ENCODE measurements around the gene PLSCR4. TPM values are rescaled to one million over a fixed set of nuclear protein-coding genes. Genes with fewer than 3 reads are reported as not detected.

The PLSCR4 gene
- total and polyA plus RNA-seq, 2 of the 4 experiments (the other 2 are of a cell fraction) = 3.8 to 4.4 TPM

- TF ChIP-seq RFX5 (IDR thresholded peaks at IDR 0.05; ENCODE audit: low read depth, low read length) (no peak), BHLHE40 (IDR thresholded peaks at IDR 0.05; ENCODE audit: low read depth, low read length) (no peak), ELK1 (IDR thresholded peaks at IDR 0.05; ENCODE audit: borderline replicate concordance, low read depth, low read length) (no peak)
- Histone ChIP-seq H3K14ac (replicated peaks; ENCODE audit: low read depth, low read length) (no peak overlapping the region), H2AFZ (replicated peaks; ENCODE audit: low read length, poor library complexity) (no peak overlapping the region), H4K5ac (ENCODE audit: low read depth, low read length) (no peak overlapping the region), H3K18ac (ENCODE audit: low read depth, low read length) (no peak overlapping the region), H2BK15ac (ENCODE audit: low read depth, low read length) (no peak overlapping the region), H2BK20ac (ENCODE audit: low read depth, low read length) (no peak overlapping the region), H3K23ac (ENCODE audit: low read depth, low read length) (no peak overlapping the region), H4K20me1 (ENCODE audit: insufficient read depth, low read length) (peaks cover 57% of the 10 kb centered on the region), H3K27me3 (ENCODE audit: control insufficient read depth, insufficient read depth, low read length) (no peaks in the 10 kb centered on the region), H3K4me2 (ENCODE audit: low read depth, low read length) (no peak overlapping the region), H3K79me1 (ENCODE audit: low read depth in 1 of 2, low read length in 2 of 2) (peaks cover 11 to 46% of the 10 kb centered on the region in 2 experiments), H3K9me1 (ENCODE audit: insufficient read depth, low read length) (peaks cover 7% of the 10 kb centered on the region), H3K36me3 (ENCODE audit: control insufficient read depth, insufficient read depth, low read length) (0 out of 2 replicates have a peak, but pooled peaks cover 1% of the 10 kb centered on the region), H3K9me3 (ENCODE audit: control insufficient read depth, insufficient read depth, low read length) (no peaks in the 10 kb centered on the region), H2AK5ac (ENCODE audit: low read depth, low read length) (no peak overlapping the region), H3K4ac (ENCODE audit: low read depth, low read length) (no peak overlapping the region), H3K27ac (ENCODE audit: insufficient read depth, low read length) (no peak overlapping the region), H2BK120ac (ENCODE audit: low read depth, low read length) (no peak overlapping the region), H4K91ac (ENCODE audit: insufficient read depth, low read depth, low read length) (no peak overlapping the region), H3K56ac (ENCODE audit: extremely low read depth, insufficient read depth, low read length) (no peak overlapping the region), H3K9ac (ENCODE audit: low read depth, low read length) (no peak overlapping the region), H3K4me3 (ENCODE audit: insufficient read depth, low read depth, low read length) (no peak overlapping the region), H2AK9ac (replicated peaks; ENCODE audit: low read depth, low read length, poor library complexity) (no peak overlapping the region), H3K4me1 (ENCODE audit: control insufficient read depth, insufficient read depth, low read length) (peaks cover 11% of the 10 kb centered on the region), H4K8ac (ENCODE audit: low read depth in 2 of 2, low read length in 2 of 2) (no peak overlapping the region), H2BK5ac (ENCODE audit: low read depth, low read length, poor library complexity, severe bottlenecking) (no peak overlapping the region)
- no peak for ATAC-seq (ENCODE audit: low read depth)
- in situ Hi-C loops (cut with MboI; ENCODE audit: low sequenced_read_pairs) (no loop called here), intact Hi-C loops (cut with micrococcal nuclease) (no loop called here), dilution Hi-C loops (cut with HindIII; ENCODE audit: low sequenced_read_pairs, unreplicated experiment) (no loop called here)
- no TSS peak for BruUV-seq (replicated peaks)
- DNase-seq = no peak
- ChIA-PET CTCF (interaction anchor here (0.6 to 1.1 kb wide), 2 partner anchors 10 to 14 kb away, joined by 3 to 4 read pairs; no protein-coding TSS in a partner anchor), POLR2A (ENCODE audit: unreplicated experiment) (no interaction called here)
- no CpG with 5 or more reads among the region's 1 CpG for WGBS, 2 experiments (ENCODE audit: extremely low coverage in 2 of 2, insufficient read length in 1 of 2)
Observed at GRCh38 chr3:146145642-146146041, 105.3 kb downstream of the PLSCR4 start.
